ENCODE results near the gene NPAS4. TPM values are rescaled to one million over a fixed set of nuclear protein-coding genes. Genes with fewer than 3 reads are reported as not detected.

NPAS4 gene
- total RNA-seq, 1 experiment from 2014 or later, result 1.6 TPM

DNA sequence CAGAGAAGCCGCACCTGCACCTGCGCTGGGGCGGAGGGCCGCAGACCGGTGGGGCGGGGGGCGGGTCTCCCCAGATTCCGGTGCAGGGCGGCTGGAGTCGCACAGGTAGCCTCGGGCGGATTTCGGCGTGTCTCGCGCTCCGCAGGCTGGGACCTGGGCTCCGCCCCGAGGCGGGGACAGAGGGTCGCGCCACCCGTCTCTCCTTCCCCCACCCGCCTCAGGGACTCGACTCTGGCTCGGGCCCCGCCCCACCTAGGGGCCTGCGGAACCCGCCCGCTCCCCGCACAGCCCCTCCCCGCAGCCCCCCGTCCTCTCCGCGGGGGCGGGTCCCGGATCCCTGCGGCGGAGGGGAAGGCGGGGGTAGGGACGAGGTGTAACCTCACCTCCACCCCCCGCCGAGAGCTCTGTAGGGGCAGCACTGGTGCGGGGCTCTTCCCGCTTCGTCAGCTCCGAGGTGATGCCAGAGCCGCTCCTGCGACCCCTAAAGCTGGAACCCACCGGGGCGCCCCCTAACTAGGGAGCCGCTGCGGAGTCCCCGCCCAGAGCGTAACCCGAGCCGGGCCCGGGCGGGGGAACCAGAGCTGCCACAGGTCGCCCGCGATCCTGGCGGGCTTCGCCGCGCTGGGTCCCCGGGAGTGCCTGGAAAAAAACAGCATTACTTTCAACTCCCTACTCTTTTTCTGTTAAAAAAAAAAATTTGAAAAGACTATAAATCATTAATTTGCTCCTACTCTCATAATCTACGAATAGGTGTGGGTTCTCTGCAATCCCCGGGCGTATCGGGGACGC is 49.0 kb upstream of the NPAS4 start, which contains the start of gene SLC29A2:
Gene SLC29A2, minus strand, starts transcription at position 134 of the 789 bp plus-strand sequence. CDS start 169 bp downstream, outside the sequence.
- peak within 1 kb of the TSS; percentile 92 to 97 for H3K4me3 Mint-ChIP-seq
- Histone ChIP-seq H3T11ph (ENCODE audit: low read length) (no peak within 1 kb of the TSS), H2AK5ac (ENCODE audit: insufficient read length, low read length) (no peak within 1 kb of the TSS), H3K56ac (ENCODE audit: insufficient read length, low read depth, low read length) (no peak within 1 kb of the TSS), H4K91ac (ENCODE audit: insufficient read length, low read depth, low read length) (no peak within 1 kb of the TSS), H3K79me2 (ENCODE audit: insufficient read depth, low read length) (no peaks in the 10 kb centered on the region; the same call in 1 of the 2 replicates), H2BK120ac (ENCODE audit: low read depth, low read length, poor library complexity, severe bottlenecking) (no peak within 1 kb of the TSS), H2AFZ (ENCODE audit: low read length) (no peak within 1 kb of the TSS), H3K4me1 (ENCODE audit: insufficient read depth, low read length) (no peaks in the 10 kb centered on the region), H2BK12ac (ENCODE audit: insufficient read length, low read depth, low read length) (no peak within 1 kb of the TSS), H3K23ac (ENCODE audit: insufficient read length, low read depth, low read length) (no peak within 1 kb of the TSS), H4K20me1 (ENCODE audit: control insufficient read depth, insufficient read depth, insufficient read length) (no peaks in the 10 kb centered on the region), H2BK5ac (ENCODE audit: insufficient read length, low read length) (no peak within 1 kb of the TSS), H3K4ac (ENCODE audit: low read depth, low read length) (no peak within 1 kb of the TSS; the same call in 1 of the 2 replicates), H2BK15ac (ENCODE audit: low read depth, low read length) (no peak within 1 kb of the TSS), H3K18ac (ENCODE audit: insufficient read length, low read depth, low read length) (peak within 1 kb of the TSS; percentile 90), H4K8ac (replicated peaks; ENCODE audit: insufficient read length, low read depth, low read length) (no peak within 1 kb of the TSS), H3K9me3 (ENCODE audit: control insufficient read depth, low read depth, low read length) (no peaks in the 10 kb centered on the region), H3K4me2 (ENCODE audit: insufficient read depth, insufficient read length, low read length) (peak within 1 kb of the TSS; percentile 73), H3K23me2 (ENCODE audit: insufficient read length, low read depth, low read length, poor library complexity, severe bottlenecking) (peaks cover 5% of the 10 kb centered on the region), H2BK20ac (ENCODE audit: low read depth, low read length, poor library complexity, severe bottlenecking) (no peak within 1 kb of the TSS), H3K14ac (ENCODE audit: insufficient read depth, low read length) (peak within 1 kb of the TSS; percentile 83), H4K5ac (ENCODE audit: insufficient read length, low read depth, low read length) (peak within 1 kb of the TSS; percentile 39), H3K79me1 (ENCODE audit: insufficient read depth, low read depth, low read length, poor library complexity, severe bottlenecking) (no peaks in the 10 kb centered on the region), H3K27me3 (ENCODE audit: insufficient read depth, low read length) (no peaks in the 10 kb centered on the region), H3K27ac (ENCODE audit: insufficient read length, low read depth, low read length) (peak within 1 kb of the TSS; percentile 66), H3K9ac (ENCODE audit: extremely low read depth, insufficient read length, low read length) (peak within 1 kb of the TSS; percentile 86)
- no peaks in the 10 kb centered on the region for H3K9me3 Mint-ChIP-seq
- H3K27ac Mint-ChIP-seq, result peak within 1 kb of the TSS; percentile 91 to 98 (median 97)
- WGBS (ENCODE audit: extremely low coverage, insufficient read length, low lambda C conversion rate), result no CpG with 5 or more reads among the region's 72 CpGs
- TF ChIP-seq, protein P1, sequence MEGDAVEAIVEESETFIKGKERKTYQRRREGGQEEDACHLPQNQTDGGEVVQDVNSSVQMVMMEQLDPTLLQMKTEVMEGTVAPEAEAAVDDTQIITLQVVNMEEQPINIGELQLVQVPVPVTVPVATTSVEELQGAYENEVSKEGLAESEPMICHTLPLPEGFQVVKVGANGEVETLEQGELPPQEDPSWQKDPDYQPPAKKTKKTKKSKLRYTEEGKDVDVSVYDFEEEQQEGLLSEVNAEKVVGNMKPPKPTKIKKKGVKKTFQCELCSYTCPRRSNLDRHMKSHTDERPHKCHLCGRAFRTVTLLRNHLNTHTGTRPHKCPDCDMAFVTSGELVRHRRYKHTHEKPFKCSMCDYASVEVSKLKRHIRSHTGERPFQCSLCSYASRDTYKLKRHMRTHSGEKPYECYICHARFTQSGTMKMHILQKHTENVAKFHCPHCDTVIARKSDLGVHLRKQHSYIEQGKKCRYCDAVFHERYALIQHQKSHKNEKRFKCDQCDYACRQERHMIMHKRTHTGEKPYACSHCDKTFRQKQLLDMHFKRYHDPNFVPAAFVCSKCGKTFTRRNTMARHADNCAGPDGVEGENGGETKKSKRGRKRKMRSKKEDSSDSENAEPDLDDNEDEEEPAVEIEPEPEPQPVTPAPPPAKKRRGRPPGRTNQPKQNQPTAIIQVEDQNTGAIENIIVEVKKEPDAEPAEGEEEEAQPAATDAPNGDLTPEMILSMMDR (conservative IDR thresholded peaks at IDR 0.05), result no peak
- no peaks in the 10 kb centered on the region; the same call in 1 of the 2 replicates for H3K27me3 Mint-ChIP-seq (ENCODE audit: low read depth)
- H3K36me3 Mint-ChIP-seq (ENCODE audit: insufficient read depth in 1 of 3, low read depth in 3 of 3), result peaks cover 28 to 34% (median 33%) of the 10 kb centered on the region in 3 experiments
- DNase-seq, result peak; percentile 98
- peaks cover 19 to 21% of the 10 kb centered on the region in 2 experiments for H3K4me1 Mint-ChIP-seq
